ENCODE results near the gene SULT1E1. TPM values are rescaled to one million over a fixed set of nuclear protein-coding genes. Genes with fewer than 3 reads are reported as not detected.
"Not testable (repeated sequence)": the region's sequence is repeated elsewhere in the genome, so short reads cannot be mapped to it uniquely, and the experiment has no call there.

SULT1E1 gene
- total and polyA plus RNA-seq, 9 donors = 0.12 to 0.65 (median 0.21) TPM; not detected in 3

DNA sequence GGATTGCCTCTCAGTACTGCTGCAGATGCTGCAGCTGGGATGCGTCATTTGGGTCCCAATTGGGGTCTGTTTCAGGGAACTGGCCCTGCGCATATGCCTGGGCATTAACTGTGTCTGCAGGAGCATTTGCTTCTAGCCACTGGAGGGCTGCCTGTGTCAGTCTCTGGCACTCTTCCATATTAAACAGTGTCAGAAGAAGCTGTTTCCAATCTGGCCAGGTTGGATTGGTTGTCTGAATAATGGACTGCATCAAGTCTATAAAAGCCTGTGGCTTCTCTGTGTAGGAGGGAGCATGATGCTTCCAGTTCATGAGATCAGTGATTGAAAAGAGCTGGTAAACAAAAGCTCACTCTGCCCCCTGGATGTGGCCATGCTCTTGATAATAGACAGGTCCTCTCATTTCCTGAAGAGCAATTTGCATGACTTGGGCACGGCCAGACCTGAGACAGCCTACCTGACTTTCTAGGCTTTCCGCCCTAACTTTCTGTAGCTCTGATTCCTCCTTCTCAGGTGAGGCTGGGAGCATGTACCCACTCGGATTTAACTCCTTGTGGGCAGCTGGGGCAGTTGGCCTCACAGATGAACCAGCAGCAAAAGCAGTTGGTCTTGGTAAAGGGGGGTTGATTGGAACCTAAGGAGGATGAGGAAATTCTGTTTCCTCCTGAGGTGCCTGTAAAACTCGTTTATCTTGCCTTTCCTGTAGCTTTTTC lies 29.2 kb downstream of the SULT1E1 start:
- intact Hi-C loops (cut with DNase I) = no loop called here
- no peak for DNase-seq
- Histone ChIP-seq H3K9me3 (no peaks in the 10 kb centered on the region), H3K36me3 (no peaks in the 10 kb centered on the region), H3K27me3 (no peaks in the 10 kb centered on the region), H3K27ac (no peak overlapping the region), H3K4me1 (ENCODE audit: insufficient read depth) (no peaks in the 10 kb centered on the region), H3K4me3 (no peak overlapping the region)
- TF ChIP-seq EP300 (IDR thresholded peaks at IDR 0.05) (no peak), POLR2A (IDR thresholded peaks at IDR 0.05) (no peak)
- TF ChIP-seq, protein P1, sequence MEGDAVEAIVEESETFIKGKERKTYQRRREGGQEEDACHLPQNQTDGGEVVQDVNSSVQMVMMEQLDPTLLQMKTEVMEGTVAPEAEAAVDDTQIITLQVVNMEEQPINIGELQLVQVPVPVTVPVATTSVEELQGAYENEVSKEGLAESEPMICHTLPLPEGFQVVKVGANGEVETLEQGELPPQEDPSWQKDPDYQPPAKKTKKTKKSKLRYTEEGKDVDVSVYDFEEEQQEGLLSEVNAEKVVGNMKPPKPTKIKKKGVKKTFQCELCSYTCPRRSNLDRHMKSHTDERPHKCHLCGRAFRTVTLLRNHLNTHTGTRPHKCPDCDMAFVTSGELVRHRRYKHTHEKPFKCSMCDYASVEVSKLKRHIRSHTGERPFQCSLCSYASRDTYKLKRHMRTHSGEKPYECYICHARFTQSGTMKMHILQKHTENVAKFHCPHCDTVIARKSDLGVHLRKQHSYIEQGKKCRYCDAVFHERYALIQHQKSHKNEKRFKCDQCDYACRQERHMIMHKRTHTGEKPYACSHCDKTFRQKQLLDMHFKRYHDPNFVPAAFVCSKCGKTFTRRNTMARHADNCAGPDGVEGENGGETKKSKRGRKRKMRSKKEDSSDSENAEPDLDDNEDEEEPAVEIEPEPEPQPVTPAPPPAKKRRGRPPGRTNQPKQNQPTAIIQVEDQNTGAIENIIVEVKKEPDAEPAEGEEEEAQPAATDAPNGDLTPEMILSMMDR (IDR thresholded peaks at IDR 0.05) = no peak
- WGBS, 3 donors = 65 to 66% (median 65%) methylated on average over 6 of the region's 6 CpGs

DNA sequence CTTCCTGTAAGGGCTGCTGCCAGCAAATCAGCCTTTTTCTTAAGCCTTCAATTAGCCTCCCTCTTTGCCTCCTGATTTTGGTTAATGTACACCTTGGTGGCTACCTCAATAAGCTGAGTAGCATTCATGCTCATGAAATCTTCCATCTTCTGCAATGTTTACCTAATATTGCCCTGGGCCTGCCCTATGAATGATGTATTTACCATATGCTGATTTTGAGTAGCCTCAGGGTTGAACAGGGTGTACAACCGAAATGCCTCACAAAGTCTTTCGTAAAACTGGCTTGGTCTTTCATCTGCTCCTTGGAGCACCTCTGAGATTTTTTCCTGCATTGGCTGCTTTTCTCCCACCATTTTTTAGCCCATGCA lies 29.8 kb downstream of the SULT1E1 start:
- no peaks in the 10 kb centered on the region for H3K27me3 ChIP-seq
- no peak for DNase-seq
- 84 to 94% (median 89%) methylated on average over 2 of the region's 2 CpGs for WGBS, 3 donors
- no peaks in the 10 kb centered on the region for H3K4me1 ChIP-seq (ENCODE audit: insufficient read depth)
- intact Hi-C loops (cut with DNase I) = no loop called here
- no peaks in the 10 kb centered on the region for H3K36me3 ChIP-seq
- no peak overlapping the region for H3K27ac ChIP-seq
- TF ChIP-seq POLR2A (IDR thresholded peaks at IDR 0.05) (no peak), EP300 (IDR thresholded peaks at IDR 0.05) (no peak)
- TF ChIP-seq, protein P1 (IDR thresholded peaks at IDR 0.05) = no peak
- H3K4me3 ChIP-seq = no peak overlapping the region
- H3K9me3 ChIP-seq = no peaks in the 10 kb centered on the region

DNA sequence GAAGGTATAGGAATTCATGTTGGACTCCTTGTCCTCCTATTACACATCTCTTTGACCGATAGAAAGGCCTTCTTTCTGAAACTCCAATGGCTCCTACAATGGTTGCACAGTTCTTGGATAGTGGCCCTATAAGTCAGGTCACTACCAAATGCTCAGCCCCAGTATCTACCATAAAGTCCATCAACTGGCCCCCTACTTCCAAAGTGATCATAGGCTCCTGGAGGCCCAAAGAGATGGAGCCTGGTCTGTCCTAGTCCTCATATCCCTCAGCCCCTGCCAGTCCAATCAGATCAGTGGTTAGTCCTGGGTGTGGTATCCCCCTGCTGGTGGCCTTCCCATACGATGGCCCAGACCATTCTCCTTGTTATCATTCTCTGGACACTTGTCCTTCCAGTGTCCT lies 30.3 kb downstream of the SULT1E1 start:
- no peak overlapping the region for H3K4me3 ChIP-seq
- intact Hi-C loops (cut with DNase I) = no loop called here
- DNase-seq = no peak
- no peaks in the 10 kb centered on the region for H3K27me3 ChIP-seq
- H3K9me3 ChIP-seq = no peaks in the 10 kb centered on the region
- no peaks in the 10 kb centered on the region for H3K36me3 ChIP-seq
- no peak overlapping the region for H3K27ac ChIP-seq
- no peak for TF ChIP-seq EP300 (IDR thresholded peaks at IDR 0.05)
- TF ChIP-seq POLR2A (IDR thresholded peaks at IDR 0.05) = no peak
- TF ChIP-seq, protein P1 (IDR thresholded peaks at IDR 0.05) = no peak
- H3K4me1 ChIP-seq (ENCODE audit: insufficient read depth) = no peaks in the 10 kb centered on the region
- 84 to 89% (median 88%) methylated on average over 2 of the region's 2 CpGs for WGBS, 3 donors

DNA sequence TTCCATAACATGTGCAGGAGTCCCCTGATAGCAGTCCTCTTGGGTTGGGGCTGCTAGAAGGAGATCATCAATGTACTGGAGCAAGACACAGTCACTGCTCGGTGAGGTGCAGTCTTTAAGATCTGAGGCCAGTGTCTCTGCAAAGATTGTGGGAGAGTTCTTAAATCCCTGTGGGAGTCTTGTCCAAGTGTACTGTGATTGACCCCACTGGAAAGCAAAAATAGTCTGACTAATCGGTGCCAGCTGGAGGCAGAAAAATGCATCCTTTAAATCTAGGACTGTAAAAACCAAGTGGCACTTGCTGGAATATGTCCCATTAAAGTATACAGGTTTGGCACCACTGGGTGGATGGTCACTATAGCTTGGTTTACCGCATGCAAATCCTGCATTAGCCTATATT lies 31.1 kb downstream of the SULT1E1 start:
- Histone ChIP-seq H3K4me1 (ENCODE audit: insufficient read depth) (no peaks in the 10 kb centered on the region), H3K9me3 (no peaks in the 10 kb centered on the region), H3K27ac (no peak overlapping the region), H3K4me3 (no peak overlapping the region), H3K27me3 (no peaks in the 10 kb centered on the region), H3K36me3 (no peaks in the 10 kb centered on the region)
- TF ChIP-seq POLR2A (IDR thresholded peaks at IDR 0.05) (no peak), EP300 (IDR thresholded peaks at IDR 0.05) (no peak)
- TF ChIP-seq, protein P1 (IDR thresholded peaks at IDR 0.05) = no peak
- WGBS, 3 donors = 62 to 79% (median 65%) methylated on average over 3 of the region's 3 CpGs
- no peak for DNase-seq
- intact Hi-C loops (cut with DNase I) = no loop called here

DNA sequence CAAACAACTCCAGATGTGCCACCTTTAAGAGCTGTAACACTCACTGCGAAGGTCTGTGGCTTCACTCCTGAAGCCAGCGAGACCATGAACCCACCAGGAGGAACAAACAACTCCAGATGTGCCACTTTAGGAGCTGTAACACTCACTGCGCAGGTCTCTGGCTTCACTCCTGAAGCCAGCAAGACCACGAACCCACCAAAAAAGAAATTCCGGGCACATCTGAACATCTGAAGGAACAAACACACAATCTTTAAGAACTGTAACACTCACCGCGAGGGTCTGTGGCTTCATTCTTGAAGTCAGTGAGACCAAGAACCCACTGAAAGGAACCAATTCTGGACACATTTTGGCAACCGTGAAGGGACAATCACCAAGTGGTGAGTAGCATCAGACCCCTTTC lies 34.9 kb downstream of the SULT1E1 start:
- H3K27me3 ChIP-seq; DNase-seq; H3K36me3 ChIP-seq; H3K9me3 ChIP-seq; H3K27ac ChIP-seq; H3K4me3 ChIP-seq; H3K4me1 ChIP-seq (ENCODE audit: insufficient read depth); intact Hi-C loops (cut with DNase I): not testable (repeated sequence)
- WGBS, 3 donors = 74 to 86% (median 85%) methylated on average over 8 of the region's 8 CpGs

All from ovary (tissue), 9 donors.